Gastroesophageal sphincter (tissue), 3 donors: Measurements from ENCODE around the gene VCL.

Experiments used
- POLR2AphosphoS5 ChIP-seq: sonication (generic); formaldehyde crosslinking; IDR thresholded peaks from one replicate; pipeline ENCODE4 v1.6.1; 2017; ENCODE audit warnings: antibody characterized with exemption
- TF ChIP-seq, protein P1 (sequence below), 4 experiments: fragments of 200-600 bp in 2 of 4; fragments of 450-650 bp in 2 of 4; sonication (generic) in 1 of 4; IDR thresholded peaks; one replicate each; pipeline ENCODE4 v1.5.1; 2017 to 2019; ENCODE audit warnings: antibody characterized with exemption in 4 of 4, mild to moderate bottlenecking in 2 of 4, moderate library complexity in 2 of 4

- TF ChIP-seq POLR2AphosphoS5: no peak
- TF ChIP-seq, protein P1, sequence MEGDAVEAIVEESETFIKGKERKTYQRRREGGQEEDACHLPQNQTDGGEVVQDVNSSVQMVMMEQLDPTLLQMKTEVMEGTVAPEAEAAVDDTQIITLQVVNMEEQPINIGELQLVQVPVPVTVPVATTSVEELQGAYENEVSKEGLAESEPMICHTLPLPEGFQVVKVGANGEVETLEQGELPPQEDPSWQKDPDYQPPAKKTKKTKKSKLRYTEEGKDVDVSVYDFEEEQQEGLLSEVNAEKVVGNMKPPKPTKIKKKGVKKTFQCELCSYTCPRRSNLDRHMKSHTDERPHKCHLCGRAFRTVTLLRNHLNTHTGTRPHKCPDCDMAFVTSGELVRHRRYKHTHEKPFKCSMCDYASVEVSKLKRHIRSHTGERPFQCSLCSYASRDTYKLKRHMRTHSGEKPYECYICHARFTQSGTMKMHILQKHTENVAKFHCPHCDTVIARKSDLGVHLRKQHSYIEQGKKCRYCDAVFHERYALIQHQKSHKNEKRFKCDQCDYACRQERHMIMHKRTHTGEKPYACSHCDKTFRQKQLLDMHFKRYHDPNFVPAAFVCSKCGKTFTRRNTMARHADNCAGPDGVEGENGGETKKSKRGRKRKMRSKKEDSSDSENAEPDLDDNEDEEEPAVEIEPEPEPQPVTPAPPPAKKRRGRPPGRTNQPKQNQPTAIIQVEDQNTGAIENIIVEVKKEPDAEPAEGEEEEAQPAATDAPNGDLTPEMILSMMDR (IDR thresholded peaks at IDR 0.05): no peak
Observed at GRCh38 chr10:74163319-74164068, 165.6 kb downstream of the VCL start.
